OCI-LY1 (cell line): ENCODE measurements around the gene RER1.

Experiments
- H2AFZ ChIP-seq: fragments of 200-600 bp; sonication (generic), shearing (Covaris generic); 2 replicates; pipeline ENCODE4 v1.6.0; 2014; ENCODE audit warnings: antibody characterized with exemption, mild to moderate bottlenecking, low read length
- H3F3A ChIP-seq: fragments of 200-600 bp; sonication (generic), shearing (Covaris generic); 2 replicates; pipeline ENCODE4 v1.6.0; 2014; ENCODE audit warnings: mild to moderate bottlenecking, antibody characterized with exemption, low read length, moderate library complexity; ENCODE audit not compliant: insufficient read depth
- H3K27ac ChIP-seq: fragments of 200-600 bp; sonication (generic); 2 replicates; pipeline ENCODE4 v1.5.1; 2014; ENCODE audit warnings: low read length, mixed run types, mild to moderate bottlenecking, low read depth; ENCODE audit not compliant: poor library complexity, severe bottlenecking
- H3K27me3 ChIP-seq: fragments of 200-600 bp; sonication (generic); 2 replicates; pipeline ENCODE4 v1.6.0; 2014; ENCODE audit warnings: antibody characterized with exemption, mild to moderate bottlenecking, low read length, moderate library complexity; ENCODE audit not compliant: insufficient read depth
- H3K36me3 ChIP-seq: fragments of 200-600 bp; sonication (generic); 2 replicates; pipeline ENCODE4 v1.6.1; 2014; ENCODE audit warnings: mild to moderate bottlenecking, antibody characterized with exemption, low read length, moderate library complexity, mixed read lengths; ENCODE audit not compliant: insufficient read depth
- H3K4me1 ChIP-seq: fragments of 200-600 bp; sonication (generic); 2 replicates; pipeline ENCODE4 v1.5.1; 2014; ENCODE audit warnings: mild to moderate bottlenecking, low read length, moderate library complexity; ENCODE audit not compliant: insufficient read depth, severe bottlenecking
- H3K4me2 ChIP-seq: fragments of 200-600 bp; sonication (generic), shearing (Covaris generic); 2 replicates; pipeline ENCODE4 v1.6.1; 2014; ENCODE audit warnings: low read length
- H3K4me3 ChIP-seq: fragments of 200-600 bp; sonication (generic); 2 replicates; pipeline ENCODE4 v1.5.1; 2014; ENCODE audit warnings: low read length, low read depth, mild to moderate bottlenecking, mixed read lengths; ENCODE audit not compliant: poor library complexity, severe bottlenecking
- H3K79me2 ChIP-seq: fragments of 200-600 bp; shearing (Covaris generic); 2 replicates; pipeline ENCODE4 v1.6.1; 2016; ENCODE audit warnings: mixed run types, low read length, mixed read lengths; ENCODE audit not compliant: insufficient read depth
- H3K9ac ChIP-seq: fragments of 200-600 bp; sonication (generic), shearing (Covaris generic); 2 replicates; pipeline ENCODE4 v1.6.1; 2014; ENCODE audit warnings: mild to moderate bottlenecking, low read length, mixed read lengths
- H3K9me2 ChIP-seq: fragments of 200-600 bp; sonication (generic), shearing (Covaris generic); 2 replicates; pipeline ENCODE4 v1.6.1; 2014; ENCODE audit warnings: low read depth, mild to moderate bottlenecking, low read length, mixed read lengths
- H3K9me3 ChIP-seq: fragments of 200-600 bp; shearing (Covaris generic); 2 replicates; pipeline ENCODE4 v1.6.1; 2014; ENCODE audit warnings: low read length, mixed read lengths
- H4K20me1 ChIP-seq: fragments of 200-600 bp; sonication (generic), shearing (Covaris generic); 2 replicates; pipeline ENCODE4 v1.6.0; 2016; ENCODE audit warnings: mild to moderate bottlenecking, low read length; ENCODE audit not compliant: insufficient read depth
- CTCF ChIP-seq: fragments of 200-600 bp; sonication (generic), shearing (Covaris generic); IDR thresholded peaks from 2 replicates; pipeline ENCODE4 v1.5.1; 2017; ENCODE audit warnings: mild to moderate bottlenecking, antibody characterized with exemption, low read length, moderate library complexity, mixed read lengths
- EZH2 ChIP-seq: fragments of 200-600 bp; sonication (generic), shearing (Covaris generic); IDR thresholded peaks from 2 replicates; pipeline ENCODE4 v1.8.0; 2017; ENCODE audit warnings: borderline replicate concordance, mixed run types, mild to moderate bottlenecking, antibody characterized with exemption, low read length, moderate library complexity, mixed read lengths

Gene RER1

GRCh38 chr1:2399890-2400575, 8.4 kb downstream of the RER1 start:
- no peaks in the 10 kb centered on the region for H3K4me1 ChIP-seq
- H3K79me2 ChIP-seq, result no peaks in the 10 kb centered on the region
- H3K9me3 ChIP-seq, result no peaks in the 10 kb centered on the region
- H4K20me1 ChIP-seq, result no peaks in the 10 kb centered on the region
- no peak overlapping the region for H2AFZ ChIP-seq
- H3F3A ChIP-seq, result no peaks in the 10 kb centered on the region
- no peaks in the 10 kb centered on the region for H3K27me3 ChIP-seq
- H3K4me3 ChIP-seq, result no peak overlapping the region
- no peak overlapping the region for H3K27ac ChIP-seq
- TF ChIP-seq EZH2 (no peak), CTCF (no peak)
- H3K9ac ChIP-seq, result no peak overlapping the region
- H3K9me2 ChIP-seq, result no peaks in the 10 kb centered on the region
- no peak overlapping the region for H3K4me2 ChIP-seq
- peaks cover 91% of the 10 kb centered on the region for H3K36me3 ChIP-seq

GRCh38 chr1:2400576-2400909, 8.9 kb downstream of the RER1 start:
- no peak overlapping the region for H2AFZ ChIP-seq
- H3K4me2 ChIP-seq, result no peak overlapping the region
- H3K79me2 ChIP-seq, result no peaks in the 10 kb centered on the region
- no peaks in the 10 kb centered on the region for H3K4me1 ChIP-seq
- H3K36me3 ChIP-seq, result peaks cover 89% of the 10 kb centered on the region
- no peaks in the 10 kb centered on the region for H3K27me3 ChIP-seq
- H3K27ac ChIP-seq, result no peak overlapping the region
- no peaks in the 10 kb centered on the region for H3K9me3 ChIP-seq
- no peaks in the 10 kb centered on the region for H3F3A ChIP-seq
- no peaks in the 10 kb centered on the region for H3K9me2 ChIP-seq
- no peaks in the 10 kb centered on the region for H4K20me1 ChIP-seq
- TF ChIP-seq CTCF, result no peak
- TF ChIP-seq EZH2, result no peak
- H3K9ac ChIP-seq, result no peak overlapping the region
- H3K4me3 ChIP-seq, result no peak overlapping the region

- Histone ChIP-seq H4K20me1 (no peaks in the 10 kb centered on the region), H3K27me3 (no peaks in the 10 kb centered on the region), H3K36me3 (peaks cover 84% of the 10 kb centered on the region), H3K79me2 (no peaks in the 10 kb centered on the region), H3F3A (no peaks in the 10 kb centered on the region), H3K4me2 (no peak overlapping the region), H3K9me3 (no peaks in the 10 kb centered on the region), H2AFZ (no peak overlapping the region), H3K4me3 (no peak overlapping the region), H3K27ac (no peak overlapping the region), H3K4me1 (no peaks in the 10 kb centered on the region), H3K9me2 (no peaks in the 10 kb centered on the region), H3K9ac (no peak overlapping the region)
- TF ChIP-seq EZH2 (no peak), CTCF (no peak)
Observed at GRCh38 chr1:2400950-2401649, 9.5 kb downstream of the RER1 start.
